Panc1 (cell line): ENCODE results near the gene TP53BP2. TPM values are rescaled to one million over a fixed set of nuclear protein-coding genes. Genes with fewer than 3 reads are reported as not detected.
A peak's percentile ranks its signal among the peaks of the same experiment; 100 is the strongest.

Experiments
- ATAC-seq: fragments of 200-7000 bp; cut with Tn5 transposase; 2 replicates; pipeline ENCODE4 v1.9.1; 2020; ENCODE audit warnings: mild to moderate bottlenecking, moderate library complexity
- BruUV-seq: library from RNA; stranded (reverse); fragments of 400-500 nt; replicated peaks from 2 replicates; lab custom pipeline; 2021; lab: Mats Ljungman, UMichigan
- CTCF ChIA-PET: fragments of 300-600 bp; sonication (Branson Sonifier 250); formaldehyde crosslinking; loops from one replicate; lab custom pipeline; 2022; ENCODE audit warnings: antibody characterized with exemption; lab: Charles Lee
- POLR2A ChIA-PET: fragments of 300-600 bp; sonication (Branson Sonifier 250); formaldehyde crosslinking; loops from one replicate; lab custom pipeline; 2022; ENCODE audit warnings: antibody characterized with exemption; lab: Charles Lee
- DNase-seq: peaks from one replicate; pipeline ENCODE4 v3.0.0-alpha.2; 2010; ENCODE audit warnings: low read depth, low spot score
- H3K27ac ChIP-seq: 2 replicates; pipeline ENCODE4 v1.5.1; 2011; ENCODE audit warnings: mild to moderate bottlenecking, low read length, inconsistent platforms
- H3K27me3 ChIP-seq: fragments of 200-500 bp; sonication (Bioruptor generic); 2 replicates; pipeline ENCODE4 v1.6.0; 2014; ENCODE audit warnings: low read length, inconsistent platforms; ENCODE audit not compliant: control insufficient read depth, insufficient read depth
- H3K36me3 ChIP-seq: fragments of 200-500 bp; sonication (Bioruptor generic); 2 replicates; pipeline ENCODE4 v1.5.1; 2014; ENCODE audit warnings: inconsistent platforms, mild to moderate bottlenecking, low read length, moderate library complexity; ENCODE audit not compliant: control insufficient read depth, insufficient read depth
- H3K4me1 ChIP-seq: 2 replicates; pipeline ENCODE4 v1.5.1; 2011; ENCODE audit warnings: inconsistent platforms, mild to moderate bottlenecking, low read length, moderate library complexity; ENCODE audit not compliant: control insufficient read depth, insufficient read depth
- H3K4me3 ChIP-seq, 2 experiments: 2 replicates each; pipeline ENCODE4 v1.5.1; 2011 to 2012; ENCODE audit warnings: low read depth in 2 of 2, low read length in 2 of 2, mild to moderate bottlenecking in 2 of 2, inconsistent platforms in 1 of 2, moderate library complexity in 1 of 2
- H3K9me3 ChIP-seq: fragments of 200-500 bp; sonication (Bioruptor generic); 2 replicates; pipeline ENCODE4 v1.5.1; 2014; ENCODE audit warnings: low read depth, mild to moderate bottlenecking, inconsistent platforms, low read length, moderate library complexity; ENCODE audit not compliant: control insufficient read depth, insufficient read depth
- CTCF ChIP-seq: fragments of 450-650 bp; IDR thresholded peaks from 2 replicates; pipeline ENCODE4 v1.5.1; 2017; ENCODE audit warnings: mild to moderate bottlenecking
- POLR2AphosphoS5 ChIP-seq: IDR thresholded peaks from 2 replicates; pipeline ENCODE4 v1.6.1; 2012; ENCODE audit warnings: mild to moderate bottlenecking, low read depth, low read length, moderate library complexity
- SIN3A ChIP-seq: IDR thresholded peaks from 2 replicates; pipeline ENCODE4 v1.6.1; 2012; ENCODE audit warnings: low read depth, mild to moderate bottlenecking, low read length, moderate library complexity, borderline replicate concordance; ENCODE audit not compliant: insufficient read depth
- TCF7L2 ChIP-seq: IDR thresholded peaks from 2 replicates; pipeline ENCODE4 v1.6.1; 2011; ENCODE audit warnings: mild to moderate bottlenecking, low read depth, low read length, inconsistent platforms
- in situ Hi-C: cut with HindIII; loops from 2 replicates; pipeline ENCODE4 v1.10.0; 2016; ENCODE audit warnings: low sequenced_read_pairs, low pct_unique_long_range_greater_than_20kb
- intact Hi-C: fragments of 100-400 bp; cut with micrococcal nuclease; formaldehyde crosslinking; loops from one replicate; pipeline ENCODE4 v1.10.0; 2022; ENCODE audit not compliant: unreplicated experiment
- total RNA-seq: library from RNA; stranded (reverse); gene quantifications from one replicate; pipeline ENCODE4 v1.2.1, GENCODE V29; 2021; ENCODE audit not compliant: unreplicated experiment
- TF ChIP-seq, protein P1 (sequence below), 2 experiments: IDR thresholded peaks; 2 replicates each; pipeline ENCODE4 v1.6.1; 2011 to 2012; ENCODE audit warnings: low read depth in 2 of 2, control low read depth in 1 of 2, low read length in 1 of 2, mild to moderate bottlenecking in 1 of 2, moderate library complexity in 1 of 2; ENCODE audit not compliant: insufficient read depth in 1 of 2

The TP53BP2 gene
- total RNA-seq, 1 experiment from 2014 or later = 51.4 TPM

DNA sequence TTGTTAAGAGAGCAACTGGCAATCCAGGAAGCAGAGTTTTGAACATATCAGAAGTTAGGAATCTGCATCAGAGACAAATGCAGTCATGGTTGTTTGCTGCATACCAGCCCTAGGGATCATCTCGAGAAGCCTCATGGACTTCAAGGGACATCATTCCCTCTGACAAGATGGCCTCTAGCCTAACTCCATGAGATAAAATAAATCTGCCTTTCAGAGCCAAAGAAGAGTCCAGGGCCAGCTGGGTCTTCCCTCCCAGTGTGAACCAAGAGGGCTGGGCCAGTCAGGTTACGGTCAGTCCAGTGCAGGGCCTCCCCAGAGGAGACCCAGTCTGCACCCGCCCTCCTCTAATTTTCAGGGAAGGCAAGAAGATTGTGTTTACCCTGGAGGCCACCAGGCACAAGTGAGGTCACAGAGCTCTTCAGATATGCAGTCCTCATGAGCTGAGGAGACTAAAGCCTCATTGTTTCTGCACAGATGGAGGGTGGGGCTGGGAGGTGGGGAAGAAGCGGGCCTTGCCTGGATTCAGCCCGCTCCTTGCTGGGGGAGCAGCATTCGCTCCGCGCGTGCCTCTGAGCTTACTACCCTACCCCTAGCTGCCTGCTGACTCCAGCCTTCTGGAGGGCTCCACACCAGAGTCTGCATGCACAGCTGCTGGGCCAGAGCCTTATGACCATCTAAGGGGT, 80.6 kb downstream of the TP53BP2 start:
- DNase-seq = no peak
- ChIA-PET CTCF (interaction anchor here (0.8 kb wide), 1 partner anchor 16 kb away, joined by 3 read pairs; no protein-coding TSS in a partner anchor), POLR2A (no interaction called here)
- H3K27me3 ChIP-seq = no peaks in the 10 kb centered on the region
- in situ Hi-C loops (no loop called here), intact Hi-C loops (no loop called here)
- peaks cover 7% of the 10 kb centered on the region; the same call in 1 of the 2 replicates for H3K36me3 ChIP-seq
- H3K27ac ChIP-seq = peak overlapping the region; percentile 14; the same call in 1 of the 2 replicates
- H3K9me3 ChIP-seq = no peaks in the 10 kb centered on the region
- no peak overlapping the region for H3K4me3 ChIP-seq
- BruUV-seq = no TSS peak
- no peak for TF ChIP-seq TCF7L2
- no peak for TF ChIP-seq SIN3A
- no peak for TF ChIP-seq POLR2AphosphoS5
- TF ChIP-seq, protein P1, sequence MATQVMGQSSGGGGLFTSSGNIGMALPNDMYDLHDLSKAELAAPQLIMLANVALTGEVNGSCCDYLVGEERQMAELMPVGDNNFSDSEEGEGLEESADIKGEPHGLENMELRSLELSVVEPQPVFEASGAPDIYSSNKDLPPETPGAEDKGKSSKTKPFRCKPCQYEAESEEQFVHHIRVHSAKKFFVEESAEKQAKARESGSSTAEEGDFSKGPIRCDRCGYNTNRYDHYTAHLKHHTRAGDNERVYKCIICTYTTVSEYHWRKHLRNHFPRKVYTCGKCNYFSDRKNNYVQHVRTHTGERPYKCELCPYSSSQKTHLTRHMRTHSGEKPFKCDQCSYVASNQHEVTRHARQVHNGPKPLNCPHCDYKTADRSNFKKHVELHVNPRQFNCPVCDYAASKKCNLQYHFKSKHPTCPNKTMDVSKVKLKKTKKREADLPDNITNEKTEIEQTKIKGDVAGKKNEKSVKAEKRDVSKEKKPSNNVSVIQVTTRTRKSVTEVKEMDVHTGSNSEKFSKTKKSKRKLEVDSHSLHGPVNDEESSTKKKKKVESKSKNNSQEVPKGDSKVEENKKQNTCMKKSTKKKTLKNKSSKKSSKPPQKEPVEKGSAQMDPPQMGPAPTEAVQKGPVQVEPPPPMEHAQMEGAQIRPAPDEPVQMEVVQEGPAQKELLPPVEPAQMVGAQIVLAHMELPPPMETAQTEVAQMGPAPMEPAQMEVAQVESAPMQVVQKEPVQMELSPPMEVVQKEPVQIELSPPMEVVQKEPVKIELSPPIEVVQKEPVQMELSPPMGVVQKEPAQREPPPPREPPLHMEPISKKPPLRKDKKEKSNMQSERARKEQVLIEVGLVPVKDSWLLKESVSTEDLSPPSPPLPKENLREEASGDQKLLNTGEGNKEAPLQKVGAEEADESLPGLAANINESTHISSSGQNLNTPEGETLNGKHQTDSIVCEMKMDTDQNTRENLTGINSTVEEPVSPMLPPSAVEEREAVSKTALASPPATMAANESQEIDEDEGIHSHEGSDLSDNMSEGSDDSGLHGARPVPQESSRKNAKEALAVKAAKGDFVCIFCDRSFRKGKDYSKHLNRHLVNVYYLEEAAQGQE (IDR thresholded peaks at IDR 0.05; ENCODE audit: insufficient read depth in 1 of 2, low read depth in 2 of 2, low read length in 1 of 2) = no peak
- TF ChIP-seq CTCF = no peak
- peak; percentile 57 for ATAC-seq
- H3K4me1 ChIP-seq = no peaks in the 10 kb centered on the region

DNA sequence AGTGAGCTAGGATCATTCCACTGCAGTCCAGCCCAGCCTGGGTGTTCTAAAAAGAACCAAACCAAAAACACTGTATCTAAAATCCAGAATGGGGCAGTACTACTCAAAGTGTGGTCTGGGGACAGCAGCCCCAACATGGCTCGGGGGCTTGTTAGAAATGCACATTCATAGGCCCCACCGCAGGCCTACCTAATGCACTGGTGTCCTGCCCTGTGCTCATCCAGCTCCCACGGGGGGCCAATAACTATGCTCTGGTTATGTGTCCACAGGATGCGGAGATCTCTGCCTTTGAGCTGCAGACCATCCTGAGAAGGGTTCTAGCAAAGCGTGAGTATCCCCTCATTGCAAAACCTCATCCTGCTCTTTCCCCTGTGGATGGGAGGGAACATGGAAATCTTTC, 81.9 kb downstream of the TP53BP2 start:
- Histone ChIP-seq H3K9me3 (no peaks in the 10 kb centered on the region), H3K27ac (no peak overlapping the region), H3K4me3 (no peak overlapping the region), H3K27me3 (no peaks in the 10 kb centered on the region), H3K36me3 (peaks cover 7% of the 10 kb centered on the region; the same call in 1 of the 2 replicates), H3K4me1 (no peaks in the 10 kb centered on the region)
- ATAC-seq (no peak), DNase-seq (no peak)
- intact Hi-C loops (no loop called here), in situ Hi-C loops (no loop called here)
- TF ChIP-seq, protein P1 (IDR thresholded peaks at IDR 0.05; ENCODE audit: insufficient read depth in 1 of 2, low read depth in 2 of 2, low read length in 1 of 2) = no peak
- TF ChIP-seq CTCF (no peak), SIN3A (no peak), TCF7L2 (no peak), POLR2AphosphoS5 (no peak)
- ChIA-PET CTCF (no interaction called here), POLR2A (no interaction called here)
- BruUV-seq = no TSS peak
